PC-9 (cell line): ENCODE data around the gene ITPKB. TPM values are rescaled to one million over a fixed set of nuclear protein-coding genes. Genes with fewer than 3 reads are reported as not detected.

Experiments used
- BruUV-seq: library from RNA; stranded (reverse); fragments of 400-500 nt; replicated peaks from 2 replicates; lab custom pipeline; 2021; lab: Mats Ljungman, UMichigan
- CTCF ChIA-PET: fragments of 300-600 bp; sonication (Branson Sonifier 250); formaldehyde crosslinking; loops from one replicate; lab custom pipeline; 2022; ENCODE audit warnings: antibody characterized with exemption; lab: Charles Lee
- POLR2A ChIA-PET: fragments of 300-600 bp; sonication (Branson Sonifier 250); formaldehyde crosslinking; loops from one replicate; lab custom pipeline; 2022; ENCODE audit warnings: antibody characterized with exemption; ENCODE audit not compliant: unreplicated experiment; lab: Charles Lee
- DNase-seq, 2 experiments: peaks; one replicate each; pipeline versions ENCODE4 v3.0.0 to v3.0.0-alpha.2; 2015 to 2022; ENCODE audit warnings: mixed read lengths in 1 of 2
- H2AFZ ChIP-seq: fragments of 200-600 bp; sonication (generic); 2 replicates; pipeline ENCODE4 v1.8.1; 2017; ENCODE audit warnings: antibody characterized with exemption
- H3F3A ChIP-seq: fragments of 200-600 bp; sonication (generic); 2 replicates; pipeline ENCODE4 v1.8.1; 2017; ENCODE audit warnings: antibody characterized with exemption, mild to moderate bottlenecking, low read depth; ENCODE audit not compliant: insufficient read depth
- H3K27ac ChIP-seq: fragments of 200-600 bp; sonication (generic); 2 replicates; pipeline ENCODE4 v1.6.1; 2016; ENCODE audit warnings: mixed run types
- H3K27me3 ChIP-seq: fragments of 200-600 bp; sonication (generic); 2 replicates; pipeline ENCODE4 v1.6.1; 2016; ENCODE audit warnings: low read depth, mixed run types; ENCODE audit not compliant: insufficient read depth
- H3K36me3 ChIP-seq: fragments of 200-600 bp; sonication (generic); 2 replicates; pipeline ENCODE4 v1.6.1; 2016; ENCODE audit warnings: low read depth, mixed run types
- H3K4me1 ChIP-seq: fragments of 200-600 bp; sonication (generic); replicated peaks from 2 replicates; pipeline ENCODE4 v1.6.1; 2016; ENCODE audit warnings: mixed run types; ENCODE audit not compliant: insufficient read depth
- H3K4me2 ChIP-seq: fragments of 200-600 bp; sonication (generic); 2 replicates; pipeline ENCODE4 v1.6.1; 2017; ENCODE audit warnings: mixed run types
- H3K4me3 ChIP-seq: fragments of 200-600 bp; sonication (generic); 2 replicates; pipeline ENCODE4 v1.6.1; 2016; ENCODE audit warnings: mixed run types
- H3K79me2 ChIP-seq: fragments of 200-600 bp; sonication (generic); 2 replicates; pipeline ENCODE4 v1.6.1; 2017; ENCODE audit warnings: low read depth, mixed run types
- H3K9me2 ChIP-seq: fragments of 200-600 bp; sonication (generic); 2 replicates; pipeline ENCODE4 v1.8.1; 2017; ENCODE audit warnings: mild to moderate bottlenecking; ENCODE audit not compliant: insufficient read depth
- H3K9me3 ChIP-seq: fragments of 200-600 bp; sonication (generic); 2 replicates; pipeline ENCODE4 v1.8.1; 2016; ENCODE audit warnings: low read depth; ENCODE audit not compliant: insufficient read depth
- H4K20me1 ChIP-seq: fragments of 200-600 bp; sonication (generic); 2 replicates; pipeline ENCODE4 v1.8.1; 2017; ENCODE audit not compliant: insufficient read depth
- CTCF ChIP-seq: fragments of 200-600 bp; sonication (generic); conservative IDR thresholded peaks from 2 replicates; pipeline ENCODE4 v1.6.1; 2017; ENCODE audit warnings: mixed run types, antibody characterized with exemption, mild to moderate bottlenecking, moderate library complexity
- EZH2 ChIP-seq: fragments of 200-600 bp; sonication (generic); IDR thresholded peaks from 2 replicates; pipeline ENCODE4 v1.8.0; 2017; ENCODE audit warnings: antibody characterized with exemption, low read depth
- intact Hi-C: fragments of 100-400 bp; cut with micrococcal nuclease; formaldehyde crosslinking; loops from one replicate; pipeline ENCODE4 v1.10.0; 2022; ENCODE audit not compliant: unreplicated experiment
- total RNA-seq: library from RNA; stranded (reverse); gene quantifications from 2 replicates; pipeline ENCODE4 v1.2.3, GENCODE V29; 2021

ITPKB gene
- total RNA-seq, 1 experiment from 2014 or later: 13.4 TPM

GRCh38 chr1:226702957-226703831 lies 35.9 kb downstream of the ITPKB start:
- H3K9me2 ChIP-seq: no peaks in the 10 kb centered on the region
- H3K4me3 ChIP-seq: peak overlapping the region; percentile 83
- POLR2A ChIA-PET: interaction anchor here (0.6 to 0.7 kb wide), 4 partner anchors 36 to 138 kb away, joined by 3 to 18 read pairs (median 6); no protein-coding TSS in a partner anchor
- intact Hi-C loops: loop anchor here (5.0 kb wide), 1 partner anchor 114 kb away; no protein-coding TSS in a partner anchor
- peaks cover 9% of the 10 kb centered on the region for H3F3A ChIP-seq
- peak overlapping the region; percentile 62 for H3K27ac ChIP-seq
- TF ChIP-seq CTCF (no peak), EZH2 (no peak)
- CTCF ChIA-PET: no interaction called here
- no peaks in the 10 kb centered on the region for H3K9me3 ChIP-seq
- H3K27me3 ChIP-seq: no peaks in the 10 kb centered on the region
- no TSS peak for BruUV-seq
- H3K4me1 ChIP-seq: peaks cover 14% of the 10 kb centered on the region
- peak overlapping the region; percentile 98 for H3K4me2 ChIP-seq
- H4K20me1 ChIP-seq: no peaks in the 10 kb centered on the region
- DNase-seq: peak in 1 of 2 experiments; percentile 66
- H2AFZ ChIP-seq: peak overlapping the region; percentile 96
- no peaks in the 10 kb centered on the region; the same call in 1 of the 2 replicates for H3K36me3 ChIP-seq
- no peaks in the 10 kb centered on the region for H3K79me2 ChIP-seq

- Histone ChIP-seq H3K4me3 (peak overlapping the region; percentile 83), H3F3A (peaks cover 12% of the 10 kb centered on the region), H4K20me1 (no peaks in the 10 kb centered on the region), H3K4me2 (peak overlapping the region; percentile 98), H3K36me3 (no peaks in the 10 kb centered on the region), H2AFZ (peak overlapping the region; percentile 96), H3K27ac (peak overlapping the region; percentile 62), H3K4me1 (peaks cover 18% of the 10 kb centered on the region), H3K79me2 (no peaks in the 10 kb centered on the region), H3K9me2 (no peaks in the 10 kb centered on the region), H3K9me3 (no peaks in the 10 kb centered on the region), H3K27me3 (no peaks in the 10 kb centered on the region)
- ChIA-PET CTCF (no interaction called here), POLR2A (interaction anchor here (0.6 kb wide), 2 partner anchors 37 to 139 kb away, joined by 9 to 18 read pairs; no protein-coding TSS in a partner anchor)
- intact Hi-C loops: loop anchor here (5.0 kb wide), 1 partner anchor 115 kb away; no protein-coding TSS in a partner anchor
- TF ChIP-seq EZH2 (no peak), CTCF (no peak)
- DNase-seq: no peak
- BruUV-seq: TSS peak; percentile 78
Observed at GRCh38 chr1:226702318-226702956, 36.6 kb downstream of the ITPKB start.

DNA sequence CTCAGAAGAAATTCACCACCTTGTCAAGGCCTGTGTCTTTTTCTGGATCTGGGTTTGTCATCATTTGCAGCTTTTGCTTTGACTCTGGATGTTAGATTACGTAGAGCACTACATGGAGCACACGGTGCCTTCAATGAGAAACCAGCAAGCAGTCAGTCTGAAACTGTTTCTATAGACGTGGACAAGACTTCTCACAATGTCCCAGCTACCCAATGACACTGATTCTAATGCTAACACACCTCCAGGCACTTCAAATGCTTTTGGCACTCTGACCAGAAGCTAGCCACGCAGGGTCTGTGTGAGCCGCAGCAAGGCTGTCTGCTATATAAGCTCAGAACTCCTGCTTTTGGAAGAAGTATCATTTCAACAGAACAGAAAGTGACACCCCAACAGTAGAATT lies 38.2 kb downstream of the ITPKB start:
- no peak overlapping the region for H3K27ac ChIP-seq
- H2AFZ ChIP-seq: no peak overlapping the region
- no peaks in the 10 kb centered on the region for H3K79me2 ChIP-seq
- CTCF ChIA-PET: no interaction called here
- peaks cover 23% of the 10 kb centered on the region for H3K4me1 ChIP-seq
- no peak for DNase-seq
- H3K9me2 ChIP-seq: no peaks in the 10 kb centered on the region
- H3K9me3 ChIP-seq: no peaks in the 10 kb centered on the region
- POLR2A ChIA-PET: no interaction called here
- H3K36me3 ChIP-seq: no peaks in the 10 kb centered on the region
- H3F3A ChIP-seq: peaks cover 20% of the 10 kb centered on the region
- H3K4me2 ChIP-seq: no peak overlapping the region
- TF ChIP-seq EZH2 (no peak), CTCF (no peak)
- H3K4me3 ChIP-seq: no peak overlapping the region
- no peaks in the 10 kb centered on the region for H3K27me3 ChIP-seq
- BruUV-seq: no TSS peak
- no peaks in the 10 kb centered on the region for H4K20me1 ChIP-seq
- intact Hi-C loops: loop anchor here (5.0 kb wide), 1 partner anchor 116 kb away; no protein-coding TSS in a partner anchor
